Mesangial cell (primary cell): Measurements from ENCODE around the gene KCNJ12. TPM values are rescaled to one million over a fixed set of nuclear protein-coding genes. Genes with fewer than 3 reads are reported as not detected.

Source experiments
- total RNA-seq: library from RNA; depleted of rRNA; stranded (reverse); fragments of >200 nt; gene quantifications from 2 replicates; pipeline ENCODE4 v1.2.3, GENCODE V29; 2015

KCNJ12 gene
- total RNA-seq: 0.65 and 1.4 TPM in 2 replicates

DNA sequence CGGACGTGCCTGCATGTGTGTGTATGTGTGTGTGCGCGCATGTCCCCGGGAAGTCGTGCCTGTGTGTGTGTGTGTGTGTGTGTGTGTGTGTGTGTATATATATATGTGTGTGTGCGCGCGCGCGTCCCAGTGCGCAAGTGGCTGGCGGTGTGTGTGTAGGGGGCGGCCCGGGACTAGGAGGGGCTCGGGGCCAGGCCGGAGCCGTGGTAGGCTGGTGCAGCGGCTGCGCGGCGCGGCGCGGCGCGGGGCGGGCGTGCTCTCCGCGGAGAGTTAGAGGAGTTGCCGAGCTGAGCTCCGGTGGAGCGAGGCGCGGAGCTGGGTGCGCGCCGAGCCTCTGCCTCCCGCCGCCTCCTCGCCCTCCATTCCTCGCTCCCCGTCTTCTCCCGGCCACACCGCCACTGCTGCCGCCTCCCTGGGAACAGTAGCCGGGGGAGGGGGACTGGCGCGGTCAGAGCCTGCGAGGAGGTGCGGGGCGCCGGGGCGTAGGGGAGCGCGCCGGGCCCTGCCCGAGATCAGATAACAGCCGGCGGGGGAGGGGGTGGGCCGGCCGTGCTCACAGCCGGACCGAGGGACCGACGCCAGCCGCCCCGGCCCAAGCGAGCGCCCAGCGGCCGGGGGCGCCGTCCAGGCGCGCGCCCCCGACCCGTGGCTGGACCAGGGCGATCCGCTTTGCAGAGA, at the start of gene KCNJ12:
Gene KCNJ12 (plus strand): TSS at position 277 of the 678 bp plus-strand sequence. CDS start 38,986 bp downstream, outside the sequence.

Other genes starting within 250 kb of the KCNJ12 start
- gene DHRS7B, start 249.4 kb upstream of the KCNJ12 start, total RNA-seq: 19.6 and 28.4 TPM in 2 replicates
- 30.9 and 42.5 TPM in 2 replicates for gene TMEM11, start 162.2 kb upstream of the KCNJ12 start, total RNA-seq
- 2.8 and 30.4 TPM in 2 replicates for gene NATD1, start 122.9 kb upstream of the KCNJ12 start, total RNA-seq
- 25.9 and 29.9 TPM in 2 replicates for gene MAP2K3, start 91.6 kb upstream of the KCNJ12 start, total RNA-seq